Psoas muscle (tissue), 8 donors: ENCODE results near the gene ANKRD1. TPM values are rescaled to one million over a fixed set of nuclear protein-coding genes. Genes with fewer than 3 reads are reported as not detected.

Source experiments
- ATAC-seq, 4 donors: fragments of 200-7000 bp; cut with Tn5 transposase; one replicate each; pipeline ENCODE4 v1.9.1; 2020; ENCODE audit warnings: moderate library complexity in 3 of 4, mild to moderate bottlenecking in 2 of 4
- DNase-seq, 2 donors: peaks; one replicate each; pipeline ENCODE4 v3.0.0-alpha.2; 2020
- H3K27ac ChIP-seq: fragments of 200-600 bp; one replicate; pipeline ENCODE4 v1.8.0; 2022
- H3K27me3 ChIP-seq, 3 donors: fragments of 200-600 bp in 1 of 3; one replicate each; pipeline versions ENCODE4 v1.6.1 to v1.8.0; 2013 to 2022; ENCODE audit warnings: low read length in 2 of 3, mild to moderate bottlenecking in 2 of 3, moderate library complexity in 1 of 3; ENCODE audit not compliant: insufficient read depth in 3 of 3
- H3K36me3 ChIP-seq, 2 donors: fragments of 200-600 bp in 1 of 2; one replicate each; pipeline versions ENCODE4 v1.6.1 to v1.8.0; 2013 to 2022; ENCODE audit warnings: low read depth in 1 of 2, mild to moderate bottlenecking in 1 of 2, moderate library complexity in 1 of 2; ENCODE audit not compliant: insufficient read depth in 1 of 2
- H3K4me1 ChIP-seq: fragments of 200-600 bp; one replicate; pipeline ENCODE4 v1.8.0; 2022
- H3K4me3 ChIP-seq: fragments of 200-600 bp; one replicate; pipeline ENCODE4 v1.8.0; 2022; ENCODE audit warnings: mild to moderate bottlenecking
- H3K9me3 ChIP-seq: fragments of 200-600 bp; one replicate; pipeline ENCODE4 v1.8.0; 2022
- CTCF ChIP-seq: fragments of 200-600 bp; IDR thresholded peaks from one replicate; pipeline ENCODE4 v1.8.0; 2022; ENCODE audit warnings: antibody characterized with exemption
- WGBS, 3 donors: extraction: QIAGEN DNeasy Blood & Tissue Kit; methylation state at CpG; one replicate each; pipeline versions ENCODE4 v1.1.6 to v1.1.7; 2013; 5-methylcytosine and 5-hydroxymethylcytosine counted together
- intact Hi-C, 2 donors: fragments of 100-400 bp; cut with DNase I; formaldehyde crosslinking; loops; one replicate each; pipeline versions ENCODE4 v1.11.0 to v1.14.2; 2022
- polyA plus RNA-seq, 3 donors: library from polyadenylated mRNA; stranded (reverse); fragments of 200-250 nt; gene quantifications; one replicate each; pipeline ENCODE4 v1.2.3, GENCODE V29; 2013
- total RNA-seq, 4 donors: library from RNA; stranded (reverse); fragmentation: NEBNext Ultra II Directional in 2 of 4; extraction: Animal tissue kit (Norgen Biotek cat#: 25700) in 2 of 4; gene quantifications; one replicate each; pipeline versions ENCODE4 v1.2.1 to v1.2.4, GENCODE V29; 2021 to 2023
- donor health status: healthy with polysubstance abuse.
- donor health status: DM: no; HTN: no; CAD: no; lungs with moderate emphysema.
- donor health status: Bipolar disorder and iron deficiency.
- donor health status: healthy.
- donor health status: DM: yes; HTN: yes; CAD: no.
- donor health status: DM: no; HTN: no; CAD: no.
- donor health status: DM: no; HTN: no; CAD: no.
- donor health status: DM: yes; HTN: yes; CAD: no.

ANKRD1 gene
- total and polyA plus RNA-seq, 7 donors = 104 to 6,044 (median 1,576) TPM

- Histone ChIP-seq H3K27me3 (no peaks in the 10 kb centered on the region), H3K36me3 (no peaks in the 10 kb centered on the region), H3K27ac (no peak overlapping the region), H3K9me3 (no peaks in the 10 kb centered on the region), H3K4me1 (no peaks in the 10 kb centered on the region), H3K4me3 (no peak overlapping the region)
- WGBS, 3 donors = 75 to 87% (median 84%) methylated on average over 8 of the region's 8 CpGs
- no peak for TF ChIP-seq CTCF
- intact Hi-C loops = no loop called here
- ATAC-seq (no peak), DNase-seq (no peak)
These were observed 16.9 kb upstream of the ANKRD1 start for GRCh38 chr10:90937645-90938258.

GRCh38 chr10:90936276-90936659, 15.4 kb upstream of the ANKRD1 start:
- no peaks in the 10 kb centered on the region for H3K36me3 ChIP-seq
- no peaks in the 10 kb centered on the region for H3K9me3 ChIP-seq
- peaks cover under 1% of the 10 kb centered on the region for H3K4me1 ChIP-seq
- no peak overlapping the region for H3K4me3 ChIP-seq
- intact Hi-C loops = no loop called here
- H3K27me3 ChIP-seq = no peaks in the 10 kb centered on the region
- WGBS, 3 donors = 56 to 75% (median 58%) methylated on average over 2 of the region's 2 CpGs
- ATAC-seq (no peak), DNase-seq (no peak)
- TF ChIP-seq CTCF = no peak
- H3K27ac ChIP-seq = no peak overlapping the region

GRCh38 chr10:90935581-90936275, 14.8 kb upstream of the ANKRD1 start:
- intact Hi-C loops = no loop called here
- no peak overlapping the region for H3K27ac ChIP-seq
- no peak for ATAC-seq

GRCh38 chr10:90930971-90931871, 10.3 kb upstream of the ANKRD1 start:
- Histone ChIP-seq H3K9me3 (no peaks in the 10 kb centered on the region), H3K36me3 (no peaks in the 10 kb centered on the region), H3K27ac (peak overlapping the region; percentile 81), H3K27me3 (peaks cover 0 to 2% (median 0%) of the 10 kb centered on the region in 3 donors), H3K4me3 (peak overlapping the region; percentile 3), H3K4me1 (peaks cover 26% of the 10 kb centered on the region)
- ATAC-seq = peak; percentile 58 to 74 (median 66)
- intact Hi-C loops = loop anchor here in 1 of 2 donors (2.0 kb wide), 1 partner anchor 30 kb away; no protein-coding TSS in a partner anchor
- peak in 1 of 2 donors; percentile 32 for DNase-seq
- WGBS, 3 donors = 25 to 42% (median 28%) methylated on average over 6 of the region's 6 CpGs
- TF ChIP-seq CTCF = no peak

More at GRCh38 chr10:90935581-90936275, 14.8 kb upstream of the ANKRD1 start:
- H3K9me3 ChIP-seq = no peaks in the 10 kb centered on the region
- H3K27me3 ChIP-seq = no peaks in the 10 kb centered on the region
- H3K36me3 ChIP-seq = no peaks in the 10 kb centered on the region
- 54 to 78% (median 56%) methylated on average over 5 of the region's 5 CpGs for WGBS, 3 donors
- no peak for TF ChIP-seq CTCF
- H3K4me3 ChIP-seq = no peak overlapping the region
- no peak for DNase-seq
- peaks cover 6% of the 10 kb centered on the region for H3K4me1 ChIP-seq
